Gastroesophageal sphincter (tissue), 3 donors: ENCODE measurements around the gene NR6A1.

ENCODE experiments used
- CTCF ChIP-seq, 4 experiments: fragments of 200-600 bp in 2 of 4; fragments of 450-650 bp in 2 of 4; sonication (generic) in 1 of 4; IDR thresholded peaks; one replicate each; pipeline ENCODE4 v1.5.1; 2017 to 2019; ENCODE audit warnings: antibody characterized with exemption in 4 of 4, mild to moderate bottlenecking in 2 of 4, moderate library complexity in 2 of 4
- EP300 ChIP-seq: sonication (generic); formaldehyde crosslinking; IDR thresholded peaks from one replicate; pipeline ENCODE4 v1.6.1; 2017; ENCODE audit warnings: antibody characterized with exemption, mild to moderate bottlenecking
- POLR2A ChIP-seq, 2 donors: fragments of 450-650 bp; IDR thresholded peaks; one replicate each; pipeline ENCODE4 v1.6.1; 2017; ENCODE audit warnings: antibody characterized with exemption in 2 of 2, mild to moderate bottlenecking in 2 of 2, moderate library complexity in 1 of 2
- POLR2AphosphoS5 ChIP-seq: sonication (generic); formaldehyde crosslinking; IDR thresholded peaks from one replicate; pipeline ENCODE4 v1.6.1; 2017; ENCODE audit warnings: antibody characterized with exemption

- TF ChIP-seq CTCF (IDR thresholded peaks at IDR 0.05) (no peak), EP300 (no peak), POLR2AphosphoS5 (no peak), POLR2A (IDR thresholded peaks at IDR 0.05) (no peak)
These were observed 98.0 kb downstream of the NR6A1 start for GRCh38 chr9:124673063-124673462.
